HG03039 (cell line): ENCODE data around the gene BCAT1.

Experiments
- ATAC-seq: cut with Tn5 transposase; IDR thresholded peaks from one replicate; pipeline ENCODE4 v1.9.1; 2021; ENCODE audit warnings: mild to moderate bottlenecking, moderate library complexity; ENCODE audit not compliant: unreplicated experiment

The BCAT1 gene

GRCh38 chr12:24772813-24773212, 176.1 kb downstream of the BCAT1 start:
- ATAC-seq = no peak

GRCh38 chr12:24770821-24771220, 178.1 kb downstream of the BCAT1 start:
- no peak for ATAC-seq

GRCh38 chr12:24770334-24770733, 178.6 kb downstream of the BCAT1 start:
- ATAC-seq = no peak

- ATAC-seq = no peak
These were observed 179.2 kb downstream of the BCAT1 start for GRCh38 chr12:24769682-24770081.

GRCh38 chr12:24768415-24768814, 180.5 kb downstream of the BCAT1 start:
- ATAC-seq = no peak

- no peak for ATAC-seq
These were observed 181.9 kb downstream of the BCAT1 start for GRCh38 chr12:24767016-24767415.

- ATAC-seq = no peak
These were observed 184.2 kb downstream of the BCAT1 start for GRCh38 chr12:24764712-24765111.

- no peak for ATAC-seq
These were observed 188.1 kb downstream of the BCAT1 start for GRCh38 chr12:24760606-24761378.

- no peak for ATAC-seq
These were observed 188.7 kb downstream of the BCAT1 start for GRCh38 chr12:24760162-24760561.
